Right lobe of liver (tissue), 6 donors: ENCODE data around the gene LRG1. TPM values are rescaled to one million over a fixed set of nuclear protein-coding genes. Genes with fewer than 3 reads are reported as not detected.
A peak's percentile ranks its signal among the peaks of the same experiment; 100 is the strongest.

ENCODE experiments used
- ATAC-seq, 4 donors: fragments of 200-7000 bp; cut with Tn5 transposase; one replicate each; pipeline ENCODE4 v1.9.1; 2020; ENCODE audit warnings: mild to moderate bottlenecking in 4 of 4, moderate library complexity in 4 of 4
- DNase-seq, 3 donors: peaks; one replicate each; pipeline ENCODE4 v3.0.0-alpha.2; 2020
- H3K27ac ChIP-seq, 3 donors: fragments of 200-600 bp; one replicate each; pipeline ENCODE4 v1.8.0; 2022
- H3K27me3 ChIP-seq, 2 donors: fragments of 200-600 bp; one replicate each; pipeline ENCODE4 v1.8.0; 2022
- H3K36me3 ChIP-seq, 4 donors: fragments of 200-600 bp; sonication (generic) in 1 of 4; one replicate each; pipeline versions ENCODE4 v1.5.1 to v1.8.0; 2017 to 2022; ENCODE audit warnings: control low read depth in 1 of 4
- H3K4me1 ChIP-seq, 4 donors: fragments of 200-600 bp; sonication (generic) in 1 of 4; one replicate each; pipeline versions ENCODE4 v1.5.1 to v1.8.0; 2017 to 2022; ENCODE audit warnings: control low read depth in 1 of 4
- H3K4me3 ChIP-seq, 3 donors: fragments of 200-600 bp; one replicate each; pipeline ENCODE4 v1.8.0; 2022
- H3K9me3 ChIP-seq, 4 donors: fragments of 200-600 bp; sonication (generic) in 1 of 4; one replicate each; pipeline versions ENCODE4 v1.5.1 to v1.8.0; 2017 to 2022; ENCODE audit warnings: control low read depth in 1 of 4
- CTCF ChIP-seq, 4 donors: fragments of 200-600 bp in 3 of 4; fragments of 450-650 bp in 1 of 4; IDR thresholded peaks; one replicate each; pipeline versions ENCODE4 v1.5.1 to v1.8.0; 2016 to 2022; ENCODE audit warnings: antibody characterized with exemption in 4 of 4, mild to moderate bottlenecking in 2 of 4
- POLR2A ChIP-seq: fragments of 450-650 bp; IDR thresholded peaks from one replicate; pipeline ENCODE4 v1.6.1; 2017; ENCODE audit warnings: antibody characterized with exemption, mild to moderate bottlenecking
- WGBS: methylation state at CpG from one replicate; pipeline ENCODE4 v1.1.6; 2018; ENCODE audit warnings: low coverage, low lambda C conversion rate; ENCODE audit not compliant: insufficient coverage; ENCODE audit errors: missing lambda C conversion rate; 5-methylcytosine and 5-hydroxymethylcytosine counted together
- intact Hi-C, 2 donors: fragments of 100-400 bp; cut with DNase I; formaldehyde crosslinking; loops; one replicate each; pipeline versions ENCODE4 v1.11.2 to v1.14.1; 2022
- total RNA-seq, 6 experiments: library from RNA; depleted of rRNA in 2 of 6; stranded (reverse); fragments of >200 nt in 2 of 6; fragmentation: NEBNext Ultra II Directional in 3 of 6; extraction: Animal tissue kit (Norgen Biotek cat#: 25700) in 3 of 6; gene quantifications; one replicate each; pipeline versions ENCODE4 v1.1.0 to v1.2.4, GENCODE V29; 2016 to 2023
- donor health status: DM: no; HTN: yes; CAD: no.
- donor health status: DM: no; HTN: no; CAD: no.
- donor health status: DM: no; HTN: no; CAD: no.
- donor health status: DM: no; HTN: yes; CAD: no.
- donor health status: DM: no; HTN: yes; CAD: no.

Gene LRG1
- total RNA-seq, 6 experiments from 2014 or later: 331 to 1,334 (median 524) TPM

GRCh38 chr19:4517451-4518057 is 22.3 kb downstream of the LRG1 start:
- Histone ChIP-seq H3K4me3 (peak overlapping the region in 2 of 3 donors; percentile 26 to 37), H3K9me3 (no peaks in the 10 kb centered on the region), H3K4me1 (peaks cover 0 to 58% (median 26%) of the 10 kb centered on the region in 4 donors), H3K27ac (peak overlapping the region in 1 of 3 donors; percentile 47), H3K36me3 (peaks cover 0 to 27% (median 12%) of the 10 kb centered on the region in 4 donors), H3K27me3 (no peaks in the 10 kb centered on the region)
- no CpG with 5 or more reads among the region's 24 CpGs for WGBS
- intact Hi-C loops: no loop called here
- peak in 1 of 3 donors; percentile 39 for DNase-seq
- TF ChIP-seq CTCF (IDR thresholded peaks at IDR 0.05) (no peak), POLR2A (no peak)
- ATAC-seq: peak in 2 of 4 donors; percentile 1 to 11

- TF ChIP-seq POLR2A (no peak), CTCF (IDR thresholded peaks at IDR 0.05) (no peak)
- peak in 2 of 3 donors; percentile 41 to 76 for DNase-seq
Measured at GRCh38 chr19:4516939-4517300, 22.9 kb downstream of the LRG1 start.

GRCh38 chr19:4516199-4516938 is 23.5 kb downstream of the LRG1 start:
- WGBS: 62% methylated on average over 6 of the region's 14 CpGs
- no peak for TF ChIP-seq CTCF (IDR thresholded peaks at IDR 0.05)
- TF ChIP-seq POLR2A: no peak
- Histone ChIP-seq H3K36me3 (peaks cover 0 to 33% (median 16%) of the 10 kb centered on the region in 4 donors), H3K4me3 (no peak overlapping the region), H3K27me3 (no peaks in the 10 kb centered on the region), H3K4me1 (peaks cover 0 to 46% (median 20%) of the 10 kb centered on the region in 4 donors), H3K27ac (peak overlapping the region in 1 of 3 donors; percentile 47), H3K9me3 (no peaks in the 10 kb centered on the region)
- DNase-seq (peak in 1 of 3 donors; percentile 73), ATAC-seq (peak in 3 of 4 donors; percentile 3 to 20 (median 8))
- intact Hi-C loops: no loop called here

More at GRCh38 chr19:4516939-4517300, 22.9 kb downstream of the LRG1 start:
- peak; percentile 4 to 43 (median 10) for ATAC-seq
- intact Hi-C loops: no loop called here
- peak overlapping the region in 1 of 3 donors; percentile 47 for H3K27ac ChIP-seq
- H3K4me3 ChIP-seq: no peak overlapping the region
- peaks cover 0 to 32% (median 16%) of the 10 kb centered on the region in 4 donors for H3K36me3 ChIP-seq
- H3K9me3 ChIP-seq: no peaks in the 10 kb centered on the region
- H3K27me3 ChIP-seq: no peaks in the 10 kb centered on the region
- H3K4me1 ChIP-seq: peaks cover 0 to 52% (median 23%) of the 10 kb centered on the region in 4 donors
- WGBS: 18% methylated on average over 3 of the region's 8 CpGs

- no peak for TF ChIP-seq CTCF (IDR thresholded peaks at IDR 0.05)
- Histone ChIP-seq H3K27ac (no peak overlapping the region), H3K36me3 (peaks cover 0 to 33% (median 16%) of the 10 kb centered on the region in 4 donors), H3K27me3 (no peaks in the 10 kb centered on the region), H3K4me3 (no peak overlapping the region), H3K4me1 (peaks cover 0 to 40% (median 17%) of the 10 kb centered on the region in 4 donors), H3K9me3 (no peaks in the 10 kb centered on the region)
- WGBS: 80% methylated on average over 1 of the region's 5 CpGs
- intact Hi-C loops: no loop called here
- DNase-seq (no peak), ATAC-seq (no peak)
Measured at GRCh38 chr19:4515732-4516131, 24.1 kb downstream of the LRG1 start.
